Esophagus muscularis mucosa (tissue), 3 donors: ENCODE measurements around the gene TMEM131L.

Source experiments
- CTCF ChIP-seq, 3 experiments: fragments of 200-600 bp in 2 of 3; fragments of 450-650 bp in 1 of 3; sonication (generic) in 2 of 3; IDR thresholded peaks; one replicate each; pipeline ENCODE4 v1.5.1; 2017 to 2019; ENCODE audit warnings: antibody characterized with exemption in 3 of 3, mild to moderate bottlenecking in 2 of 3, moderate library complexity in 1 of 3
- POLR2A ChIP-seq: fragments of 450-650 bp; IDR thresholded peaks from one replicate; pipeline ENCODE4 v1.6.1; 2017; ENCODE audit warnings: antibody characterized with exemption, moderate library complexity, mild to moderate bottlenecking, low read depth
- POLR2AphosphoS5 ChIP-seq, 2 donors: sonication (generic); formaldehyde crosslinking; IDR thresholded peaks; one replicate each; pipeline ENCODE4 v1.6.1; 2017; ENCODE audit warnings: antibody characterized with exemption in 2 of 2

- TF ChIP-seq CTCF (IDR thresholded peaks at IDR 0.05) (no peak), POLR2A (no peak), POLR2AphosphoS5 (IDR thresholded peaks at IDR 0.05) (no peak)
Observed at GRCh38 chr4:153513596-153513995, 47.4 kb downstream of the TMEM131L start.
